HG02588 (cell line): ENCODE results near the gene ETV6.

Source experiments
- ATAC-seq: cut with Tn5 transposase; IDR thresholded peaks from one replicate; pipeline ENCODE4 v1.9.1; 2021; ENCODE audit warnings: mild to moderate bottlenecking, moderate library complexity; ENCODE audit not compliant: unreplicated experiment

Gene ETV6

GRCh38 chr12:11689591-11690186, 40.2 kb downstream of the ETV6 start:
- ATAC-seq, result no peak

DNA sequence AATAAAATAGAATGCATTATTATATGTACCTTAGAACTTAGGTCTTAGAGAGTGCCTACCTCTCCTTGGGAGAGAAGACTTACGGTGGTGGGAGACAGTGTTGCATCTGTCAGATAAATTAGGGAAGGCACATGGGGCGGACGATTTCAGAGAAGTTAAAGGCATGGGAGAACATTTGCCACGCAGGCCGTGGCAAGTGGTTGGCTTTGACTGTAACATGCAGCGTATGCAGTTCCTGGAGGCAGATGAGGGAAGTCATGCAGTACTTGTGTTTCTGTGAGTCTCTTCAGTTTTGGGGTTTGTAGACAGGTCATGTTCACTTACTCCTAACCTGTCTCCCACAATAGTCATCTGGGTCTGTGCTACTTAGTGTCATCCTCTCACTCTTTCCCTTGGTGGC, 43.6 kb downstream of the ETV6 start:
- ATAC-seq, result no peak

GRCh38 chr12:11693601-11694000, 44.1 kb downstream of the ETV6 start:
- no peak for ATAC-seq

DNA sequence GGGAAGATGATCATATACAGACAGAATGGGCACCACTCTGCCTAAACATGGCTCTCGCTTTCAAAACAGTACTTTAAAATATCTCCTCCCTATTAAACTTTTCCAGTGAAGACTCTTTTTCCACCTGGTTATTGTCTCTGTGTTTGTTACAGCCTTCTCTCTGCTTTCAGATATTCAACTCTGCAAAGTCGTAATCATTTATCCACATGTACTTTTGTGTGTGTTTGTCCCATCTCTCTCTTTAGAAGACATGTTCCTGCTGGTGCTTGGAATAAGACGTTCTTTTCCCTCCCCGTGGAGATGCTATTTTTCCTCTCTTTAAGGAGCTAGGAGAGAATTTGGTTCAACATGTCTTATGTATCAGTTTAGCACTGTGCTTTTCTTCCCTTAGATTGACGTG, 45.1 kb downstream of the ETV6 start:
- no peak for ATAC-seq

DNA sequence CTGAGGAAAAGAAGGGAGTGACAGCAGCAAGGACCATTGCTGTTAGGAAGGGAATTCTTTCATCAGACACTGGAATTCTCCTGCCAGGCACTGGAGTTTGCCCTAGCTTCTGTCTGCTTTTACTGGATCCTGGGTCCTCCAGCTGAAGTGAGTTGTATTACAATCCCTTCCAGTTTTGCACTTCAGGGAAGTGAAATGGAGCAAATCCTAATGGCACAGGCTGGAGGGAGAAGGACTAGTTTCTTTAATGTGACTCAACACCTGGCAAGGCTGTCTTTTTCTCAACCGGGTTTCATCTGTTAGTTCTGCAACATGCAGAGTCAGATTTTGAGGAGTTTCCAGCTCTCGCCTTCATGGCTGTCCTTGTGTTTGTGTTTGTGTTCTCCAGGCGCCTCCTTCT, 45.8 kb downstream of the ETV6 start:
- no peak for ATAC-seq

GRCh38 chr12:11696084-11696483, 46.6 kb downstream of the ETV6 start:
- ATAC-seq, result no peak

GRCh38 chr12:11697131-11697530, 47.7 kb downstream of the ETV6 start:
- ATAC-seq, result no peak

DNA sequence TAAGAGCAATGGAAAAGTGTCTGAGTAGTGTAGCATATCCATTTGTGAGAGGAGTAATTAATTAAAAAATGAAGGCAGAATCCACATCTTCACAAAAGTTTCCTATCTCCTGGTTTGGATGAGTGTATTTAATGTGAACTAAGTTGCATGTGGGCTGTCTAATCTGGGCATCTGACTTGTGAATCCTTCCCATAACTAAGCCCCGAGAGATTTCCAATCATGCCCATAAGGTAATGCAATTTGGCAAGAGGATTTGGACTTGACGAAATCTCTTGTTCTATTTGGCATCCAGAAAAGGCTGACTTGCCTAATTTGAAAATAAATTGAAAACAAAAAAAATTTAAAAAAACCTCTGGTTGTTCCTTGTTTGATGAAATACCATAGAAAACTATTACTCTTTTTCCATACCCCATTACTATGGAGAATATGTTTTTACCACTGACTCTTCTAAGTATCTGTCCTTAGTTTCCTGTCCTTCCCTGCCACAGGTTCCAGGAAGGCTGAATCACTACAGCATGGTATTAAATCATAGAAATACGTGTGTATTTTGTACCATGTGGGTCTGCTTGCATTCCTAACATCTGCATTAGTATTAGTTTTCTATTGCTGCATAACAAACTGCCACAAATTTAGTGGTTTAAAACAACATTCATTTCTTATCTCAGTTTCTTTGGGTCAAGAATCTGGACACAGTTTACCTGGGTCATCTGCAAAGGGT, 48.4 kb downstream of the ETV6 start:
- no peak for ATAC-seq

- ATAC-seq, result no peak
Measured at GRCh38 chr12:11698729-11699128, 49.3 kb downstream of the ETV6 start.

GRCh38 chr12:11701433-11701832, 52.0 kb downstream of the ETV6 start:
- no peak for ATAC-seq

GRCh38 chr12:11702959-11703358, 53.5 kb downstream of the ETV6 start:
- no peak for ATAC-seq

- no peak for ATAC-seq
Measured at GRCh38 chr12:11703378-11703777, 53.9 kb downstream of the ETV6 start.

- no peak for ATAC-seq
Measured at GRCh38 chr12:11704089-11704488, 54.6 kb downstream of the ETV6 start.

DNA sequence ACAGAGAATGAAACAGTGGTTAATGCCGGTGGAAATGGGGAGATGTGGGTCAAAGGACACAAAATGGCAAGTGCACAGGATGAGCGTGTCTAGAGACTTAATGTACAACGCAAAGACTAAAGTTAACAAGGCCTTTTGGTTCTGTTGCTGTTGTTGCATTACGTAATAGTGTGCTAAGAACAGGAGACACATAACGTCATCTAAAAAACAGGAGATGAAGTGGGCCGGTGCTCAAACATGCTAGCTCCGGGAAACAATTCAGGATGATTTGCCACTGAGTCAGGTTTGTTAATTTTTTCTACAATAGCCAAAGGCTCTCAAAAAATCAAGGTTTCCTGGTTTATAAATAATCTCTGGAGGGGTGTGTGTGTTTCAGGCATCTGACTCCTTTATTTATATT, 55.5 kb downstream of the ETV6 start:
- no peak for ATAC-seq

DNA sequence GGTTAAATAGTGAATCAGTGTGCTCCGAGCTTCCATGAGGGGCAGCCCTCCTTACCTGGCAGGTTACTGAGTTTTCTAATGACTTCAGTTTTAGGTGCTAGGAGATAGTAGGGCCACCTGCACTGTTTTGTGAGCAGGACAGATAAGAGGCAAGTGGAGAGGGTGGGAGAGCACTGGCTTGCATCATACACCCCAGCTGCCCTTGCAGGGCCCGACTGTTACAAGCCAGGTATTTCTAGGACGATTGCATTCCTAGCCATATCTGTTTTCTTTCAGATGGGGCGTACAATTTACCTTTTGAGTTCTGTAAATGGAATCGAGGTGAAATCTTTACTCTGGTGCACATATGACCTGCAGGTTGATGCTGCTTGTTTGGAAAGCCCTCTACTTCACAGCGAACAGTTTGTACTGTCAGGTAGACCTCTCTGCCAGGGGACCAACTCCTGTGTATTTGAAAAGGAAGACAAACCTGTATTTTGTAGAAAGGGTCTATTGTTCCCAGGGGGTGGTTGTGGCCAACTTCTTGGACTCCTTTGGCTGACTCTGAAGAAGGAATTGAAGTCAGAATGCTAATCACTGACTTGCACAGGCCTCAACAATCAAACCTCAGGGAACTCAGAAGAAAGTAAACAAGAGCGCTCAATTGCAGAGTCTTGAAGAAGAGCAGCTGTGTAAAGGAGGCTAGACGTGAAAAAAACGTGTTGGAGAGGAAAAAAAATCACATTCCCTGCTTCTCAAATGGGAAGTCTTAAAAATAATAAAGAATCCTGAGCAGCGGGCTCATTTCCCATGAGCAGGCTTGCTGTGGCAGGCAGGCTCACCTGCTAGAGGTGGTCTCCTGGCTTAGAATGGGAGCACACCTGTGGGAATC, 57.3 kb downstream of the ETV6 start:
- ATAC-seq, result no peak

GRCh38 chr12:11707535-11707934, 58.1 kb downstream of the ETV6 start:
- ATAC-seq, result no peak

- no peak for ATAC-seq
Measured at GRCh38 chr12:11709513-11709912, 60.0 kb downstream of the ETV6 start.

GRCh38 chr12:11710431-11710830, 61.0 kb downstream of the ETV6 start:
- no peak for ATAC-seq

- ATAC-seq, result no peak
Measured at GRCh38 chr12:11710906-11711305, 61.4 kb downstream of the ETV6 start.

GRCh38 chr12:11711651-11712327, 62.3 kb downstream of the ETV6 start:
- no peak for ATAC-seq

DNA sequence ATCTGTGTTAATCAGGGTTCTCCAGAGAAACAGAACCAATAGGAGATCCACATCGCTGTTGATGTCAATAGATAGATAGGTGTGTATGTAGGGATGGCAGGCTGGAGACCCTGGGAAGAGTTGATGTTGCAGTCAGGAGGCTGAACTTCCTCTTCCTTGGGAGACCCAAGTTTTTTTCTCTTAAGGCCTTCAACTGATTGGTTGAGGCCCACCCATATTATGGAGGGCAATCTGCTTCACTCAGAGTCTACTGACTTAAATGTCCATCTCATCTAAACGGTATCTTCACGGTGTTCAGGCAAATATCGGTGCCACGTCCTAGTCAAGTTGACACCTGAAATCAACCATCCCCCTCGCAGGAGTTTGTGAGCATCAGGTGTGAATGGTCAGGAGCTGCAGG, 63.0 kb downstream of the ETV6 start:
- no peak for ATAC-seq
